ENCODE data around the gene CDK11A. TPM values are rescaled to one million over a fixed set of nuclear protein-coding genes. Genes with fewer than 3 reads are reported as not detected.
"Not testable (repeated sequence)": the region's sequence is repeated elsewhere in the genome, so short reads cannot be mapped to it uniquely, and the experiment has no call there.

Gene CDK11A
- total and polyA plus RNA-seq, 9 donors, result 11.5 to 31.2 (median 24.2) TPM

GRCh38 chr1:1699061-1699460 is 25.1 kb downstream of the CDK11A start:
- not testable (repeated sequence) for DNase-seq; H3K27me3 ChIP-seq (ENCODE audit: control insufficient read depth, insufficient read depth, low read length); H3K4me1 ChIP-seq (ENCODE audit: control insufficient read depth, insufficient read depth, low read length); H3K36me3 ChIP-seq (ENCODE audit: control insufficient read depth, insufficient read depth, low read length); H3K9me3 ChIP-seq (replicated peaks; ENCODE audit: control insufficient read depth, low read depth, low read length); H3K27ac ChIP-seq (ENCODE audit: low read length); H3K4me3 ChIP-seq (ENCODE audit: low read length)
- no CpG with 5 or more reads among the region's 19 CpGs for WGBS (ENCODE audit: insufficient coverage)

- not testable (repeated sequence) for H3K4me3 ChIP-seq (ENCODE audit: low read length); H3K36me3 ChIP-seq (ENCODE audit: control insufficient read depth, insufficient read depth, low read length); H3K4me1 ChIP-seq (ENCODE audit: control insufficient read depth, insufficient read depth, low read length); H3K9me3 ChIP-seq (replicated peaks; ENCODE audit: control insufficient read depth, low read depth, low read length); DNase-seq; H3K27ac ChIP-seq (ENCODE audit: low read length); H3K27me3 ChIP-seq (ENCODE audit: control insufficient read depth, insufficient read depth, low read length)
- 93% methylated on average over 6 of the region's 26 CpGs for WGBS (ENCODE audit: insufficient coverage)
Measured at GRCh38 chr1:1697358-1698183, 26.6 kb downstream of the CDK11A start.

DNA sequence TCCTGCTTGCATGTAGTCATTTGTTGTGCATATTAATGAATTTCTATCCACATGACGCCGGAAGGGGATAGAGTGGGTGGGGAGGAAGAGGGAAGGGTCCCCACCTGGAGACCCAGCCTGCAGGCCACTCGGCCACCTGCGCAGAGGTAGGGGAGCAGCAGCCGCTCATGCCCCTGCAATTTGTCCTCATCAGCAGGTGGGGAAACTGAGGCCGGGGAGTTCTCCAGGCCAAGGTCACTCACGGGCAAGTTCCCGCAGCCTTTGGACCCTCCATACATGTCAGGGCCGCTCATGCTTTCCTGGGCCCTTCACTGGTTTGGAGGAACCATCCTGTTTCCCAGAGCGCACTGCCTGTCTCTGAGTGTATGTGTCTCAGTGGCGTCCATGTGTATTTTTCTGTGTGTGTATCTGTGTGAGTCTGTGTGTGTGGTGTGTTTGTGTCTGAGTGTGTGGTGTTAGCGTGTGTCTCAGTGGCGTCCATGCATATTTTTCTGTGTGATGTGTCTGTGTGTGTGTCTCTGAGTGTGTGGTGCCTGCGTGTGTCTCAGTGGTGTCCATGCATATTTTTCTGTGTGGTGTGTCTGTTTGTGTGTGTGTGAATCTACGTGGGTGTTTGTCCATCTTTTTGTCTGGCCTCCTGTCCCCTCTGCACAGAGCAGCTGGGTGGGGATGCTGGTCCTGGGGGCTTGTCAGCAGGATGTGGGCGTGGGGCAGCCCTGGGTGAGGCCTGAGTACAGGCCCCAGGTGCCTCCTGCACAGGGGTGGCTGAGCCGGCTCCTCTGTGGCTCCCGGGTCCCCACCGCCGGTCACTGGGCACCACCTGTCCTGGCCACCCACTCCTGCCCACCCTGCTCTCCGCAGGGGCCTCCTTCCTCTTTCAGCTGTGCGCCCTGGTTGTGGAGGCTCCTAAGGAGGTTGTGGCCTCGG is 27.5 kb downstream of the CDK11A start:
- not testable (repeated sequence) for H3K36me3 ChIP-seq (ENCODE audit: control insufficient read depth, insufficient read depth, low read length); DNase-seq
- WGBS (ENCODE audit: insufficient coverage), result 84% methylated on average over 7 of the region's 23 CpGs

GRCh38 chr1:1692714-1693647 is 31.2 kb downstream of the CDK11A start, which contains the start of gene SLC35E2B:
TSS of gene SLC35E2B (minus strand) at chr1:1692795. CDS start at chr1:1676699, 16,096 bp downstream.
- not testable (repeated sequence) for H3K9me3 ChIP-seq (replicated peaks; ENCODE audit: control insufficient read depth, low read depth, low read length); H3K4me1 ChIP-seq (ENCODE audit: control insufficient read depth, insufficient read depth, low read length); H3K36me3 ChIP-seq (ENCODE audit: control insufficient read depth, insufficient read depth, low read length); H3K27me3 ChIP-seq (ENCODE audit: control insufficient read depth, insufficient read depth, low read length)
- peak; percentile 98 for DNase-seq
- peak within 1 kb of the TSS; percentile 49 for H3K4me3 ChIP-seq (ENCODE audit: low read length)
- peak within 1 kb of the TSS; percentile 92 for H3K27ac ChIP-seq (ENCODE audit: low read length)
- 1% methylated on average over 12 of the region's 98 CpGs for WGBS (ENCODE audit: insufficient coverage)

More for the DNA sequence above, 27.5 kb downstream of the CDK11A start:
- H3K4me3 ChIP-seq (ENCODE audit: low read length); H3K27ac ChIP-seq (ENCODE audit: low read length); H3K4me1 ChIP-seq (ENCODE audit: control insufficient read depth, insufficient read depth, low read length); H3K27me3 ChIP-seq (ENCODE audit: control insufficient read depth, insufficient read depth, low read length); H3K9me3 ChIP-seq (replicated peaks; ENCODE audit: control insufficient read depth, low read depth, low read length): not testable (repeated sequence)

DNA sequence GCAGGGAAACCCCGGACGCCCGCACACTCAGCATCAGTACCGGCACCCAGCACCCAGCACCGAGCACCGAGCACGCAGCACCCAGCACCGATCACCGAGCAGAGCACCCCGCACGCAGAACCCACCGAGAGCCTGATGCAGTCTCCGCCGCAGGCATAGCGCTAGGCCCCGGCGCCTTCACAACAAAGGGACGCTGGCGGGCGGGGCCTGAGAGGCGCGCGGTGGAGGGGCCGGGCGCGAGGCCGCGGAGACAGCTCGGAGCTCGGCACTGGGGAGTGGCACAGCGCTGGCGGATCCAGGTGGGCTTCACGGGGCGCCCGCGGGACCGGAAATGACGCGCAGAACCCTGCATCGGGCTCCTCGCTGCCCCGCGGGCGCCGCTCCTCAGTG is 31.8 kb downstream of the CDK11A start:
- not testable (repeated sequence) for H3K36me3 ChIP-seq (ENCODE audit: control insufficient read depth, insufficient read depth, low read length); H3K9me3 ChIP-seq (replicated peaks; ENCODE audit: control insufficient read depth, low read depth, low read length); H3K27me3 ChIP-seq (ENCODE audit: control insufficient read depth, insufficient read depth, low read length); H3K4me1 ChIP-seq (ENCODE audit: control insufficient read depth, insufficient read depth, low read length)
- peak; percentile 90 for DNase-seq
- peak overlapping the region; percentile 49 for H3K4me3 ChIP-seq (ENCODE audit: low read length)
- WGBS (ENCODE audit: insufficient coverage), result no CpG with 5 or more reads among the region's 45 CpGs
- peak overlapping the region; percentile 92 for H3K27ac ChIP-seq (ENCODE audit: low read length)

- H3K4me3 ChIP-seq (ENCODE audit: low read length); H3K4me1 ChIP-seq (ENCODE audit: control insufficient read depth, insufficient read depth, low read length); H3K27ac ChIP-seq (ENCODE audit: low read length); H3K27me3 ChIP-seq (ENCODE audit: control insufficient read depth, insufficient read depth, low read length); DNase-seq; H3K36me3 ChIP-seq (ENCODE audit: control insufficient read depth, insufficient read depth, low read length); H3K9me3 ChIP-seq (replicated peaks; ENCODE audit: control insufficient read depth, low read depth, low read length): not testable (repeated sequence)
- no CpG with 5 or more reads among the region's 16 CpGs for WGBS (ENCODE audit: insufficient coverage)
Measured at GRCh38 chr1:1691443-1691842, 32.7 kb downstream of the CDK11A start.

GRCh38 chr1:1689526-1689925 is 34.6 kb downstream of the CDK11A start:
- not testable (repeated sequence) for H3K9me3 ChIP-seq (replicated peaks; ENCODE audit: control insufficient read depth, low read depth, low read length); H3K4me1 ChIP-seq (ENCODE audit: control insufficient read depth, insufficient read depth, low read length); DNase-seq; H3K27me3 ChIP-seq (ENCODE audit: control insufficient read depth, insufficient read depth, low read length); H3K36me3 ChIP-seq (ENCODE audit: control insufficient read depth, insufficient read depth, low read length); H3K4me3 ChIP-seq (ENCODE audit: low read length); H3K27ac ChIP-seq (ENCODE audit: low read length)
- WGBS (ENCODE audit: insufficient coverage), result no CpG with 5 or more reads among the region's 7 CpGs

DNA sequence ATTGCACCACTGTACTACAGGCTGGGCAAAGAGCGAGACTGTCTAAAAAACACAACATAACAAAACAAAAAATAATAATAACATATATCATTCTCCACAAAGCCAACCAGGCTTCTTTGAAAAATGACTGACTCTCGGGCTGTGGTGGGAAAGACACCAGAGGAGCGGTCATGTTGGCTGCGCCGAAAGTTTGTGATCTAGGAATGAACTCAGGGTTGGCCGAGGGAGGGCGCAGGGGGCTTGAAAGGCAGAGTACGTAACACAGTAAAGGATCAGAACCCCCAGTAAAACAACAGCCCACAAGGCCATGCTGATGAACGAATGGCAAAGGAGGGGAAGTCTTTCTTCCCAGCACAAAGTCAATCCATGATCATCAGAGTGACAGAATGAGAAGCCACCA is 36.3 kb downstream of the CDK11A start:
- no peaks in the 10 kb centered on the region for H3K27me3 ChIP-seq (ENCODE audit: control insufficient read depth, insufficient read depth, low read length)
- H3K36me3 ChIP-seq (ENCODE audit: control insufficient read depth, insufficient read depth, low read length), result peaks cover 18% of the 10 kb centered on the region
- H3K4me1 ChIP-seq (ENCODE audit: control insufficient read depth, insufficient read depth, low read length), result no peaks in the 10 kb centered on the region
- no peak overlapping the region for H3K27ac ChIP-seq (ENCODE audit: low read length)
- no peak overlapping the region for H3K4me3 ChIP-seq (ENCODE audit: low read length)
- DNase-seq, result no peak
- WGBS (ENCODE audit: insufficient coverage), result 83% methylated on average over 6 of the region's 9 CpGs
- no peaks in the 10 kb centered on the region for H3K9me3 ChIP-seq (replicated peaks; ENCODE audit: control insufficient read depth, low read depth, low read length)

GRCh38 chr1:1684031-1684681 is 40.0 kb downstream of the CDK11A start:
- 79% methylated on average over 17 of the region's 28 CpGs for WGBS (ENCODE audit: insufficient coverage)
- H3K36me3 ChIP-seq (ENCODE audit: control insufficient read depth, insufficient read depth, low read length), result peaks cover 25% of the 10 kb centered on the region
- no peak overlapping the region for H3K4me3 ChIP-seq (ENCODE audit: low read length)
- DNase-seq, result no peak
- no peak overlapping the region for H3K27ac ChIP-seq (ENCODE audit: low read length)
- H3K4me1 ChIP-seq (ENCODE audit: control insufficient read depth, insufficient read depth, low read length), result no peaks in the 10 kb centered on the region
- no peaks in the 10 kb centered on the region for H3K27me3 ChIP-seq (ENCODE audit: control insufficient read depth, insufficient read depth, low read length)
- no peaks in the 10 kb centered on the region for H3K9me3 ChIP-seq (replicated peaks; ENCODE audit: control insufficient read depth, low read depth, low read length)
